ENCODE results near the gene TET1.
"Not testable (repeated sequence)": the region's sequence is repeated elsewhere in the genome, so short reads cannot be mapped to it uniquely, and the experiment has no call there.

TET1 gene

GRCh38 chr10:68606918-68607317 lies 46.8 kb downstream of the TET1 start:
- no peak for DNase-seq (ENCODE audit: low read depth in 1 of 2, low spot score in 1 of 2)

- not testable (repeated sequence) for DNase-seq (ENCODE audit: low read depth in 1 of 2, low spot score in 1 of 2)
These were observed 49.9 kb downstream of the TET1 start for GRCh38 chr10:68610023-68610422.

GRCh38 chr10:68611227-68611626 lies 51.1 kb downstream of the TET1 start:
- no peak for DNase-seq (ENCODE audit: low read depth in 1 of 2, low spot score in 1 of 2)

DNA sequence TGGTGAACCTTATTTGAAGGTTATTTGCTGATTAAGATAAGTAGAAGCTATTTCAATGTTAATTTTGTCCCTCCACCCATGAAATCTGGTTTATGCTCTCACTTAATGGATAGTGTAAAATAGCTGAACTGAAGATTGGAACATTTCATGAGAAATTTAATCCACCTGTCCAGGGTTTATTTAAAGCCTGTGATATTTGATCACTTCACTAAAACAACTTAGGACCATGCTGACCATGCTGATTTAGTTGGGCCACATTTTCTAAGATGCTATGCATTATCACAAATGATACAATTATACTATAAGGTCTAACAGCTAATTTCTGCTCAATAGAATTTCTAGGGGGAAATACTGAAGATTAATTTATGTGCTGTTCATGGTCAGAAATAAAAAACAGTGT lies 53.8 kb downstream of the TET1 start:
- DNase-seq (ENCODE audit: low read depth in 1 of 2, low spot score in 1 of 2): not testable (repeated sequence)

GRCh38 chr10:68617691-68618090 lies 57.6 kb downstream of the TET1 start:
- not testable (repeated sequence) for DNase-seq (ENCODE audit: low read depth in 1 of 2, low spot score in 1 of 2)

DNA sequence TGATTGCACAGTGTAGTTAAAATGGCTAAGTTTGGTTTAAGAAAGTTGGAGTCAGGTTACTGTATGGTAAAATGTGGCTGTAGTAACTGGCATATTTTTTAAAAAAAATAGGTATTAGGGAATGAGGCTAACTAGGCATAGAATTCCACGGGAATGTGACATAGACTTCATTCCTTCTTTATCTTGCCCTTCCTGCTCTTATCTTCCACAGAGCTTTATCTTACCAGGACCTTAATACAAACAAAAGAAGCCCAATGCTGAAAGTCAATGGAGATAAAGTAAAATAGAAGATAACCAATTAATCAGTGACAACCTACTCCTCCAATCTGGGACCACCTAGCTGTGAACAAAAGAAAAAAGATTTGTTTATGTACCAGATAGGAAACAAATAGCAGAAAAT lies 58.1 kb downstream of the TET1 start:
- DNase-seq (ENCODE audit: low read depth in 1 of 2, low spot score in 1 of 2): no peak

- no peak for DNase-seq (ENCODE audit: low read depth in 1 of 2, low spot score in 1 of 2)
These were observed 59.5 kb downstream of the TET1 start for GRCh38 chr10:68619595-68619994.

- DNase-seq (ENCODE audit: low read depth in 1 of 2, low spot score in 1 of 2): no peak
These were observed 65.3 kb downstream of the TET1 start for GRCh38 chr10:68625316-68625921.

DNA sequence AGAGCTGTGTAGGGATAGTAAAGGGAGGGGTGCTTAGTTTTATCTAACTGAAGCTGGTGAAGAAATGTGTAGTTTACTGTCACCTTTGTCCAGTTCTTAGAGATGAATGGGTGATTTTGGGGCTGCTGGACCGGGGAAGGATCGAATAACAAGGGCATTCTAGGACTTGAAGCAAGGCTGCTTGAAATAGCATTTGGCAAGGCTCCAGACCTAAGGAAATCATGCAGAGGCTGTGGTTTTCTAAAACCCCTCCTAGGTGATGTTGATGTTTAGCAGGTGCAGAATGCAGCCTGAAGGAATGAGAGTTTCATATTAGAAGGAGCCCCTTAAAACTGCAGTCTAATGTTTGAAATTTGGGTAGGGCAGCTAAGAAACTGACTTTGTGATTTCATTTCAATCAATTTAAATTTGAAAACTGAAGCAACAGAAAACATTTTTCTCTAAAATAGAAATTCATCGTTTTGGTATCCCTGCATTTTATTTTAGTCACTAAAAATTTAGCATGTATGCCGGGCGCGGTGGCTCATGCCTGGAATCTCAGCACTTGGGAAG lies 68.5 kb downstream of the TET1 start:
- no peak for DNase-seq (ENCODE audit: low read depth in 1 of 2, low spot score in 1 of 2)

- DNase-seq (ENCODE audit: low read depth in 1 of 2, low spot score in 1 of 2): not testable (repeated sequence)
These were observed 72.1 kb downstream of the TET1 start for GRCh38 chr10:68632271-68632560.

DNA sequence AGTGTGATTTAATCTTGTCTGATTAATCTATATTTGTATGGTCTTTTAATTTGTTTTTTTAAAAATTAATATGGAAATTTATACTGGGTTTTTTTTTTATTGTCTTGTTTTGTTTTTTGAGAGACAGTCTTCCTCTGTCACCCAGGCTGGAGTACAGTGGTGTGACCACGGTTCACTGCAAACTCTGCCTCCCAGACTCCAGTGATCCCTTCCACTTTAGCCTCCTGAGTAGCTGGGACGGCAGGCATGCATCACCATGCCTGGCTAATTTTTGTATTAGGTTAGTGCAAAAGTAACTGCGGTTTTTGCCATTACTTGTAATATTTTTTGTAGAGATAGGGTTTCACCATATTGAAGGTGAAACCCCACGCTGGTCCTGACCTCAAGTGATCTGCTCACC lies 73.1 kb downstream of the TET1 start:
- DNase-seq (ENCODE audit: low read depth in 1 of 2, low spot score in 1 of 2): no peak

- DNase-seq (ENCODE audit: low read depth in 1 of 2, low spot score in 1 of 2): no peak
These were observed 73.8 kb downstream of the TET1 start for GRCh38 chr10:68633816-68634466.

DNA sequence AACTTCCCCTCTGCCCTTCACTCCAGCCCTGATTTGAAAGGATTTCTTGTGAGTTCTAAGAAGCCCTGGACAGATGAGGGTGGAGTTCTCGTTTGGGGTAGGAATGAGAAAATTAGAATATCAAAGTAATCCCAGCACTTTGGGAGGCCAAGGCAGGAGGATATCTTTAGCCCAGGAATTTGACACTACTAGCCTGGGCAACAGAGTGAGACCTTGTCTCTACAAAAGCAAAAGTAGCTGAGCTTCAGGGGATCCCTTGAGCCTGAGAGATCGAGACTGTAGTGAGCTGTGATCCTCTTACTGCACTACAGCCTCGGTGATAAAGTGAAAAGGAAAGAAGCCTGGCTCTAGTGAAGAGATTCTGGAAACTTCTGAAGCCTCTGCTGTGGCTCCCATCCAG lies 76.2 kb downstream of the TET1 start:
- no peak for DNase-seq (ENCODE audit: low read depth in 1 of 2, low spot score in 1 of 2)

- DNase-seq (ENCODE audit: low read depth in 1 of 2, low spot score in 1 of 2): not testable (repeated sequence)
These were observed 83.4 kb downstream of the TET1 start for GRCh38 chr10:68643550-68643949.

GRCh38 chr10:68647672-68648341 lies 87.7 kb downstream of the TET1 start:
- no peak for DNase-seq (ENCODE audit: low read depth in 1 of 2, low spot score in 1 of 2)

DNA sequence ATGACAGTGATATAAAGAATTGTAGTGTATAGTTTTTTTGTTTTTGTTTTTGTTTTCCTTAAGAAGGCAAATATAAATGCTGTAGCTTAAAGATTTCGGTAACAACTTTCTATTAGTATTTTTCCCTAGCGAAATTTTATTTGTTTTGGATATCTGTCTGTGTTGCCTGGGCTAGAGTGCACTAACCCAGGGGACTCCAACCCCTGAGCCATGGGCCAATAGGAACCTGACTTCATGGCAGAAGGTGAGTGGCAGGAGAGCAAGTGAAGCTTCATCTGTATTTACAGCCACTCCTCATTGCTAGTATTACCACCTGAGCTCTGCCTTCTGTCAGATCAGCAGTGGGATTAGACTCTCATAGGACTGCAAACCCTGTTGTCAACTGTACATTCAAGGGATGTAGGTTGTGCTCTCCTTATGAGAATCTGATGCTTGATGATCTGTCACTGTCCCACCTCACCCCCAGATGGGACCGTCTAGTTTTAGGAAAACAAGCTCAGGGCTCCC lies 95.5 kb downstream of the TET1 start:
- no peak for DNase-seq (ENCODE audit: low read depth in 1 of 2, low spot score in 1 of 2)

DNA sequence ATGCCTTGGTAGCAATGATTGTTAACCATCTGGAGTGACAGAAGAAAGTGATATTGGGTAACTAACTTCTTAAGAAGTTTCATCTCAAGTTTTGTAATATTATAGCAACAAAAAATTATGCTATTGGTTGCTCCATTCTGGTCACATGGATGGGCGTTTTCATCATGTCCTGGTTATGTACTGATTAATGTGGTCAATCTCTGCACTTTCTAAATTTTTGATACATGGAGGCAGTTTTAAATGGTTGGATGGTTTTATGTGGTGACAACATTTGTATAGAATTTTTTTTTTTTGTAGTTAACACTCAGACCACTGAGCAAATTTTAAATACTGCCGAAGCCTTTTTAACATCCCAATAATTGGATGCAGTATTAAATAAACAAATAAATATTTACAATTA lies 105.7 kb downstream of the TET1 start:
- no peak for DNase-seq (ENCODE audit: low read depth in 1 of 2, low spot score in 1 of 2)

DNA sequence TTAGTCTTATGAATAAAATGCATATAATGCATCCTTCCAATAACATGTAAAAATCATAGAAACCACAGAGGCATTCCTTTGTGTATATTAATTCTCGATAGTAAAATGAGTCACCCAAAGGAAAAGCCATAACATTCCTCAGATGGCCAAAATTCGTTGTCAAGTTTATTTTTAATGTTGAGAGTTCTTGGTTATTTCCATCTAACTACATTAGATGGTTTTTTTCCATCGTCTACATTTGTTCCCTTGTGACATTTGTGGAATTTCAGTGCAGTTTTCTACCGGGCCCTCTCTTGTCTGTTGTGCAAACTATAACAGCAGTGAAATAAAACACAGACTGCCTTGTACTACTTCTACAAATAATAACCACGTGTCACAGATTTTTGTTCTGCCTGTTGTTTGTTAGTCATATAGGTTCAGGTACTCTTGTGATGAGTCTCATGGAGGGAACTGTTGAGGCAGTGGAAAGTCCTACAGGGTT lies 106.2 kb downstream of the TET1 start:
- DNase-seq (ENCODE audit: low read depth in 1 of 2, low spot score in 1 of 2): no peak

- no peak for DNase-seq (ENCODE audit: low read depth in 1 of 2, low spot score in 1 of 2)
These were observed 108.1 kb downstream of the TET1 start for GRCh38 chr10:68668231-68668630.

DNA sequence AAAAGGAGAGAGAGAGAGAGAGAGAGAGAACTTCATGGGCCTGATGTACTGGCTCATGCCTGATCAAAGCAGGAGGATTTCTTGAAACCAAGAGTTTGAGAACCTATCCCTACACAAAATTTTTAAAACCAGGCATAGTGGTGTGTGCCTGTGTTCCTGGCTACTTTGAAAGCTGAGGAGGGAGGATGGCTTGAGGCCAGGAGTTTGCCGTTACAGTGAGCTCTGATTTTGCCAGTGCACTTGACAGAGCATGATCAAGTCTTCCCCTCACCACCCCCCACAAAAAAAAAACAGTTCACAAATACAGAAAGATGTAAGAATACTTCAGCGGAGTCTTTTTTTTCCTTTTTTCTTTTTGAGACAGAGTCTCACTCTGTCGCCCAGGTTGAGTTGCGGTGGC lies 108.8 kb downstream of the TET1 start:
- DNase-seq (ENCODE audit: low read depth in 1 of 2, low spot score in 1 of 2): no peak

DNA sequence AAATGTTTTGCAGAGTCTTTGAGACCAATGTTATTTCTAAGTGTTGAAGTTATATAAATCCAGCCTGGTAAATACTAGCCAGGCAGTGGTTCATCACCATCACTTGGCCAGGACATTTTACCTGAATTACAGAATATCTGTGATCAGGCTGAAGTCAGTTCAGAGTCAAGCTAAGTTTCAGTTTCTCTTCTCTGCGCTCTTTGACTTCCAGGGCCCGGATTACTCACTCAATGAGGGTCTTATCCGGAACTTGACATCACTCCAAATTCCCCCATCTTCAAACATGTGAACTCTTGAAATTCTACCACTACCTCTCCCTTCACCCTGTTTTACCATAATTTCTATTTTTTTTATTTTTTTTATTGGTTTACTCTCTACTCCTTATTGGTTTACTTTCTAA lies 124.3 kb downstream of the TET1 start:
- DNase-seq (ENCODE audit: low read depth in 1 of 2, low spot score in 1 of 2): no peak

DNA sequence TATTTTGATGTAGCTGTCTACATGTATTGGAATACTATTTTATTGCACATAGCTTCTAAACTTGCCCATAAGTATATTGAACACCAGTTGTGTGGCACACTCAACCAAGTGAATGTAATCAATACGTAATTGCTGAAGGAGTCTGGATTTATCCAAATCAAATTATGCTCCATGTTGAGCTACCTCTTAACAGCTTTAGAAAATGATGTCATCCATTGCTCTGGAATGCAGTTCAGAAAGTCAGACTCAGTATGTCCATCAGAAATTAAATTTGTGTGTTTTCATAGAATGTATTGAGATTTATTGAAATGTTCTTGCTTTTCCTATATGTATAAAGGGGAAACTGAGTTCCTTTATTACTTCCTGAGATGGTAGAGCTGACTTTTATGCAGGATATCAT lies 135.9 kb downstream of the TET1 start:
- DNase-seq (ENCODE audit: low read depth in 1 of 2, low spot score in 1 of 2): no peak
